ENCODE data around the gene PLA2G15.
A peak's percentile ranks its signal among the peaks of the same experiment; 100 is the strongest.

Gene PLA2G15

DNA sequence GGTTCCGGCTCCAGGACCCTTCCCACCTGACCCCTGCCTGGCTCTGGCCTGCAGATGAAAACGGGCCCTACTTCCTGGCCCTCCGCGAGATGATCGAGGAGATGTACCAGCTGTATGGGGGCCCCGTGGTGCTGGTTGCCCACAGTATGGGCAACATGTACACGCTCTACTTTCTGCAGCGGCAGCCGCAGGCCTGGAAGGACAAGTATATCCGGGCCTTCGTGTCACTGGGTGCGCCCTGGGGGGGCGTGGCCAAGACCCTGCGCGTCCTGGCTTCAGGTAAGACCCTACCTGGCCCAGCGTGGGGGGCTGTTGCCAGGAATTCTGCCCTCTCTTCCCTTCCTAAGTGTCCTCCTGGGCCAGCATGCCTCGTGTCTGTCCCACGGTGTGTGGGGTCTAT, 10.5 kb downstream of the PLA2G15 start:
- Mint-ChIP-seq H3K36me3 (peaks cover 2% of the 10 kb centered on the region), H3K9me3 (ENCODE audit: low read depth) (no peaks in the 10 kb centered on the region), H3K27ac (no peak overlapping the region), H3K4me3 (no peak overlapping the region), H3K4me1 (ENCODE audit: low read depth) (no peaks in the 10 kb centered on the region), H3K27me3 (no peaks in the 10 kb centered on the region)

DNA sequence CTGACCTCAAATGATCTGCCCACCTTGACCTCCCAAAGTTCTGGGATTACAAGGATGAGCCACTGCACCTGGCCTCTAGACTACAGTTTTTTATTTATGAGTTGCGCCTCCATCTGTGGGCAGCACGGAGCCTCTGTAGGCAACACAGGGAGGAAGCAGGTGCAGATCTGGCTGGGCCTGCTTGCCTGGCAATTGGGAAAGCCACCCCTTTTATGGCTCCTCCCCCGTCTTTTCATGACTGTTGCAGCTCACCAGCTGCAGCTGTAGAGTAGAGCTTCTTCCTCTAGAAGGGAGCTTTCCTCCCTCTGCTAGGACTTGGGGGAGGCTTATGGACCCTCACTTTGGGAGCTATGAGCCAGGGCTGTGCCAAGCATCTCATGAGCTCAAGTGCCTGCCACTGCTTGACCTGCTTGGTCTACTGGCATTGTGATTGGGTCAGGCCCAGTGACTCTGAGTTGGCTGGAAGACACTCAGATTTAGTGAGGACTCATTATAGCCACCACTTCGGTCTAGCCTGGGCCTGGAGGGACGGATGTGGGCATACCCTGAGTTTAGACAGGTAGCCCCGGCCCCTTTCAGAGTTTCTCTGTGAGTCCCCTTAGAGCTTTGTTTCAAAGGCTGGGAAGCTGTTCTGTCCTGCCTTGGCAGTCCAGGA, 12.2 kb downstream of the PLA2G15 start:
- H3K4me3 Mint-ChIP-seq: no peak overlapping the region
- no peaks in the 10 kb centered on the region for H3K9me3 Mint-ChIP-seq (ENCODE audit: low read depth)
- no peaks in the 10 kb centered on the region for H3K27me3 Mint-ChIP-seq
- H3K36me3 Mint-ChIP-seq: no peaks in the 10 kb centered on the region
- H3K27ac Mint-ChIP-seq: no peak overlapping the region
- peaks cover 10% of the 10 kb centered on the region for H3K4me1 Mint-ChIP-seq (ENCODE audit: low read depth)

DNA sequence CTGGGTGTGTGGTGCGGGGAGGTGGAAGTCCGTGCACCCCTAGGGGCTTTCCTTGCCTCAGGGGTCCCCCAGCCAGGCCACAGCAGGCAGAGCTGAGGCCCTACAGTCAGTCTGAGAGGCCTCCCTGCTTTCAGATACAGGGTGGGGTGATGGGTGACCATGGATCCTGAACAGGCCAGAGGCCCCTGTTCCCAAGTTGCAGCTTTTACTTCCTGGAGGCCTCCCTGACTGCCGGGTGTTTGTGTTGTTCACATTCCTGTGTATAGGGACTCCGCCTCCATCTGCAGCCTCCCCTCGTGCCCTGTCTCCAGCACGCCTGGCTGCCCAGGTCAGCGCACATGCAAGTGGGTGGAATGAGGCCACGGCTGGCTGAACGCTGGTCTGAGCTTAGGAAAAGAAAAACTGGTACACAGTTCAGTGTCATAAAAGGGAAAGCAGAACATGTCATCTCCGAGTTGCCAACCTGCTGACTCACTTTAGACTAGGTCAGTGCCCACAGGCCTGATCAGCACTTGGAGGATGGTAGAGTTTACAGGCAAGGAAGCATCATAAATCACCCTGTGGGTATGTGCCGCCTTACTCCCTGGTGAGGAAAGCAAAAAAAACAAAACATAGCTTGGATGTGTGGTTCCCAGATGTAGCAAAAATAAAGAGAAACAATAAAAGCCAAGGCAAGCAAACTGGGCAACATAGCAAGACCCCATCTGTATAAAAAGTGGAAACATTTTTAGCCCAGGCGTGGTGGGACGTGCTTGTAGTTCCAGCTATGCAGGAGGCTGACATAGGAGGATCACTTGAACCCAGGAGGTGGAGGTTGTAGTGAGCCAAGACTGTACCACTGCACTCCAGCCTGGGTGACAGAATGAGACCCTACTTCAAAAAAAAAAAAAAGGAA, 13.0 kb downstream of the PLA2G15 start:
- H3K36me3 Mint-ChIP-seq: no peaks in the 10 kb centered on the region
- no peaks in the 10 kb centered on the region for H3K27me3 Mint-ChIP-seq
- H3K27ac Mint-ChIP-seq: no peak overlapping the region
- H3K4me1 Mint-ChIP-seq (ENCODE audit: low read depth): peaks cover 14% of the 10 kb centered on the region
- H3K4me3 Mint-ChIP-seq: no peak overlapping the region
- no peaks in the 10 kb centered on the region for H3K9me3 Mint-ChIP-seq (ENCODE audit: low read depth)

DNA sequence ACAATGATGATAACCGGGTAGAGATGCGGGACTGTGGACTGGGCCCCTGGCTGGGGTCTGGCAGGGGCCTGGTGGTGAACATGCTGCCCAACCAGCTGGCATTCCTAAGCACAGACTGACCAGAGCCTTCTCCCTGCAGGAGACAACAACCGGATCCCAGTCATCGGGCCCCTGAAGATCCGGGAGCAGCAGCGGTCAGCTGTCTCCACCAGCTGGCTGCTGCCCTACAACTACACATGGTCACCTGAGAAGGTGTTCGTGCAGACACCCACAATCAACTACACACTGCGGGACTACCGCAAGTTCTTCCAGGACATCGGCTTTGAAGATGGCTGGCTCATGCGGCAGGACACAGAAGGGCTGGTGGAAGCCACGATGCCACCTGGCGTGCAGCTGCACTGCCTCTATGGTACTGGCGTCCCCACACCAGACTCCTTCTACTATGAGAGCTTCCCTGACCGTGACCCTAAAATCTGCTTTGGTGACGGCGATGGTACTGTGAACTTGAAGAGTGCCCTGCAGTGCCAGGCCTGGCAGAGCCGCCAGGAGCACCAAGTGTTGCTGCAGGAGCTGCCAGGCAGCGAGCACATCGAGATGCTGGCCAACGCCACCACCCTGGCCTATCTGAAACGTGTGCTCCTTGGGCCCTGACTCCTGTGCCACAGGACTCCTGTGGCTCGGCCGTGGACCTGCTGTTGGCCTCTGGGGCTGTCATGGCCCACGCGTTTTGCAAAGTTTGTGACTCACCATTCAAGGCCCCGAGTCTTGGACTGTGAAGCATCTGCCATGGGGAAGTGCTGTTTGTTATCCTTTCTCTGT, 14.0 kb downstream of the PLA2G15 start:
- Mint-ChIP-seq H3K27me3 (no peaks in the 10 kb centered on the region), H3K27ac (no peak overlapping the region), H3K36me3 (no peaks in the 10 kb centered on the region), H3K9me3 (ENCODE audit: low read depth) (no peaks in the 10 kb centered on the region), H3K4me1 (ENCODE audit: low read depth) (peaks cover 22% of the 10 kb centered on the region), H3K4me3 (no peak overlapping the region)

DNA sequence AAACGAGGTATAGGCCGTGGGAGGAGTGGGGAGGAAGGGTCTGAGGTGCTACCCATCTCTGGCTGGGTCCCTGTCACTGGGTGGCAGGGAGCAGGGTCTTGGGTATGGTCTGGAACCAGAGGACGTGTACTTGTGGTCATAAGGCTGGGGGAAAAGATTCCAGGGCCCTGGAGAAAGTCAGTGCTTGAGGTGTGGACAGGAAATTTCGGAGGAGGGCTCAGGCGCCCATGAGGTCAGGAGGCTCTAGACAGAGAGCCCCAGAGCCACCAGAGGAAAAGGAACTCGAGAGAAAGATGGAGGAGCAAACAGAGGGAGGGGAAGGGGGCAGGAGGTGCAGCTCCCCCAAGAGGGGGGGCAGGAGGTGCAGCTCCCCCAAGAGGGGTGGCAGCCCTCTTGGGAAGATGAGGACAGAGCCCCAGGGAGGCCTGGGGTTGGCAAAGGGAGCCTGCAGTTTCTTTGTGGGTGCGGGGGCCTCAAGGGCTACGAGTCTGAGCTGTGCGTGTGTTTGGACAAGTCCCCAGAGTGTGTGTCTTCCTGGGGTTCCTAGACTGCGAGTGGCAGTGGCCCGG, 18.5 kb downstream of the PLA2G15 start:
- no peaks in the 10 kb centered on the region for H3K9me3 Mint-ChIP-seq (ENCODE audit: low read depth)
- peaks cover 47% of the 10 kb centered on the region for H3K4me1 Mint-ChIP-seq (ENCODE audit: low read depth)
- no peaks in the 10 kb centered on the region for H3K27me3 Mint-ChIP-seq
- peak overlapping the region; percentile 94 for H3K4me3 Mint-ChIP-seq
- peaks cover 2% of the 10 kb centered on the region for H3K36me3 Mint-ChIP-seq
- H3K27ac Mint-ChIP-seq: peak overlapping the region; percentile 98

DNA sequence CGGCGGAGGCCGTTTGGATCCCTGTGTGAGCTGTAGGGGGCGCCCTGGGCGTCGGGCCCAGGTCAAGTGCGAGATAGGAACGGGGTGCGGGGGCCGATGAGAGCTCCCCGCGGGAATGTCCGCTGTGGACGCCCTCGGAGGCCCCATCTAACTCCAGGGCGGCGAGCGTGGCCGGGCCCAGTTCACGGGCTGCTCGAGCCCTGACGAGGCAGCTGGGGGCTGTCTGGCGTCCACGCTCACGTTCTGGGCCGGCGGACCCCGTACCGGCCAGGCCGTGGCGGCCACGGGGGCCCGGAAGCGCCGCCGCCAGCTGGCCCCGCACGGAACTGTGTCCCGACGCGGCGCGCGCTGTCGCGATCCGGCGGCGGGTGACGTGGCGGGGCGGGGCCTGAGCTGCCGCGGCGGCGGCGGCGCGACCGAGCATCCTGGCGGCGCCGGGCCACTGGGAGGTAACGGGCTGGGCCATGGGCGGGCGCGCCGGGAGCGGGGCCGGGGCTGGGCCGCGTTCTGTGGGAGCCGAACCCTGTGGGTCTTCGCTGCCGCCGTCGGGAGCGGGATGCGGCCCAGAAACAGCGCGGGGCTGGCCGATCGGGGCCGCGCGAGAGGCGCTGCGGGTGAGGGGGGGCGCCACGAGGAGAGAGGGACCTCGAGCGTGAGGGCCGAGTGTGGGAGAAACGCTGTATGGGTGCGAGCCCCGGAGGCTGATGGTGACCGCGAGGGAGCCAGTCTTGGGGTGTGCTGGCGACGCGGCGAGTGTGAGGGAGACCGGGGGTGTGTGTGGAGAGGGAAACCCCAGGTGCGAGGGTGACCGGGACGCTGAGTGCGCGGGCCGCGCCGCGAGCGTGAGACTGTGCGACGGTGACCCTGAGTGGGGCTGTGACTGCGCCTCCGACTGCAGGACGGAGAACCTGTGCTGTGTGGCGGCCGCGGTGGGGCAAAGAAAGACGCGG, 19.2 kb downstream of the PLA2G15 start, which contains the start of gene SLC7A6:
SLC7A6 (plus strand) TSS at position 399 of the 950 bp plus-strand sequence. CDS start 10,201 bp downstream, outside the sequence.
- Mint-ChIP-seq H3K4me1 (ENCODE audit: low read depth) (peaks cover 53% of the 10 kb centered on the region), H3K9me3 (ENCODE audit: low read depth) (no peaks in the 10 kb centered on the region), H3K4me3 (peak within 1 kb of the TSS; percentile 94), H3K27ac (peak within 1 kb of the TSS; percentile 98), H3K27me3 (no peaks in the 10 kb centered on the region), H3K36me3 (peaks cover 6% of the 10 kb centered on the region)

DNA sequence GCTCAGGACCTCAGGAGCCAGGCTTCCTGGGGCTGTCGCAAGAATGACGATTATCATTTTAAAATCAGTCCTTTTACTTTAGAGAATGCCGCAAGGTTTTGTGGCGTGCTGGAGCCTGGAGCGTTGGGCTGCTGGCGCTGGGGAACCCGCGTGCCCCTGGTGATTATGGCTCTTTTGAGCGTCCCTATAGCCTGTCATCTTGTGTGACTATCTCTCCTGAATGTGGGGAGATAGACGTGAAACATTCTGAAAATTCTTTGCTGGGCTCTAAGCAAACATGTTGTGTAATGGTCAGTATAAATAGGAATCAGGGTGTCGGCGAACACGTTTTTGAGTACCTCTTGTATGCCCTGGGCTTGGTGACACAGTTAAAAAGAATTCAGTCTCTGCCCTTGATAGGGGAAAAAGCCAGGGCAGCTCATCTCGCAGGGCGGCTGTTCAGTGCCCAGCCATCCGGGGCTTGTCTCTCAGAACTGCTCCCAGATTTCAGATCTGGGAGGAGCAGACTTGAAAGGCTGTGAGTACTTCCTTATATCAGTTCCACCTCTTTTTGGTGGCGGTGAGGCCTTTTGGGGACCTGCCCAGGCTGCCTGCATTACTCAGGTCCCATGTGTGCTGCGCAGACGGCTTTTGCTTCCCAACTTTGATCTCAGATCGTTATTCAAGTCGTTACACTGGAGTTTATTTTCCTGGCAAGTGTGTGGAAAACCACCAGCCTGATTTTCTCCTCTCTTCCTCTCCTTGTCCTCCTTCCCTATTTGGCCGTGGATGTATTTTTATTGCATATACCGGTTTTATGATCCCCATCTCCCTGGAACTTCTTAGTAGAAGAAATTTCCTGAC, 20.1 kb downstream of the PLA2G15 start:
- peaks cover 6% of the 10 kb centered on the region for H3K36me3 Mint-ChIP-seq
- H3K9me3 Mint-ChIP-seq (ENCODE audit: low read depth): no peaks in the 10 kb centered on the region
- H3K4me3 Mint-ChIP-seq: peak overlapping the region; percentile 94
- peaks cover 62% of the 10 kb centered on the region for H3K4me1 Mint-ChIP-seq (ENCODE audit: low read depth)
- H3K27me3 Mint-ChIP-seq: no peaks in the 10 kb centered on the region
- H3K27ac Mint-ChIP-seq: peak overlapping the region; percentile 95

DNA sequence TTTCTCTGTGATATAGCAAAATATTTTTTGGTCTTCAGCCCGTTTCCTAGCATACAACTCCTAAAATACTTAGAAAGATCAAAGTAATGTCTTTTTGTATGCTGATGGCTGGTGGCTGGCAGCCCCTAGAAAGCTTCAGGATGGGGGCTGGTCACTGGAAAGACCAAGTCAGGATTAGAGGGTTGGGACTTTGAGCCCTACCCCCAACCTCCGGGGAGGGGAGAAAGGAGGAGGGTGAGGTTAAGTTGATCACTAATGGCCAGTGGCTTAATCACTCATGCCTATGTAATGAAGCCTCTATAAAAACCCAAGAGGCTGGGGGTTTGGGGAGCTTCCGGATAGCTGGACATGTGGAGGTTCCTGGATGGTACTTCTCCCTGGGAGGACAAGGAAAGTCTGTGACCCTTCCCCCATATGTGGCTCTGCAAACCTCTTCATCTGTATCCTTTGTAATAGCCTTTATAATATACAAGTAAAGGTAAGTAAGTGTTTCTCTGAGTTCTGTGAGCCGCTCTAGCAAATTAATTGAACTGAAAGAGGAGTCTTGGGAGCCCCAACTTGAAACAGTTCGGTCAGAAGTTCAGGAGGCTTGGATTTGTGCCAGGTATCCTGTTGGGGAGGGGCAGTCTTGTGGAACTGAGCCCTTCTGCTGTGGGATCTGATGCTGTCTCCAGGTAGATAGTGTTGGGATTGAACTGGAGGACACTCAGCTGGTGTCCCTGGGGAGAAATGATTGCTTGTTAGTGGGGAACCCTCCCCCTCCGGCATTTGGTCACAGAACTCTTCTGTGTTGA, 22.6 kb downstream of the PLA2G15 start:
- Mint-ChIP-seq H3K27ac (peak overlapping the region; percentile 89), H3K4me1 (ENCODE audit: low read depth) (peaks cover 73% of the 10 kb centered on the region), H3K27me3 (no peaks in the 10 kb centered on the region), H3K9me3 (ENCODE audit: low read depth) (no peaks in the 10 kb centered on the region), H3K36me3 (peaks cover 9% of the 10 kb centered on the region), H3K4me3 (peak overlapping the region; percentile 74)

DNA sequence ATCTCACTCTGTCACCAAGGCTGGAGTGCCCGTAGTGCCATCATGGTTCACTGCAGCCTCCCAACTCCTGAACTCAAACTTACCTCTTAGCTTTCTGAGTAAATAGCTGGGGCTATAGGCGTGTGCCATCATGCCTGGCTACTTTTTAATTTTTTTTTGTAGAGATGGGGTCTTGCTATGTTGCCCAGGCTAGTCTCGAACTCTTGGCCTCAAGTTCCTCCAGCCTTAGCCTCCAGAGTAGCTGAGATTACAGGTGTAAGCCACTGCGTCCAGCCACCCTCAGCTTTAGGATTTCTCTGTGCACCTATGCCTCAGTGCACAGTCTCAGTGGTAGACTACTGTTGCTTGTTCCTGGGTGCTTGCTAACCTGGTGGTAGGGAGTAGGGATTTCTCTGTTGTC, 24.6 kb downstream of the PLA2G15 start:
- Mint-ChIP-seq H3K27ac (peak overlapping the region; percentile 72), H3K4me3 (peak overlapping the region; percentile 74), H3K27me3 (no peaks in the 10 kb centered on the region), H3K4me1 (ENCODE audit: low read depth) (peaks cover 83% of the 10 kb centered on the region), H3K36me3 (peaks cover 11% of the 10 kb centered on the region), H3K9me3 (ENCODE audit: low read depth) (no peaks in the 10 kb centered on the region)

DNA sequence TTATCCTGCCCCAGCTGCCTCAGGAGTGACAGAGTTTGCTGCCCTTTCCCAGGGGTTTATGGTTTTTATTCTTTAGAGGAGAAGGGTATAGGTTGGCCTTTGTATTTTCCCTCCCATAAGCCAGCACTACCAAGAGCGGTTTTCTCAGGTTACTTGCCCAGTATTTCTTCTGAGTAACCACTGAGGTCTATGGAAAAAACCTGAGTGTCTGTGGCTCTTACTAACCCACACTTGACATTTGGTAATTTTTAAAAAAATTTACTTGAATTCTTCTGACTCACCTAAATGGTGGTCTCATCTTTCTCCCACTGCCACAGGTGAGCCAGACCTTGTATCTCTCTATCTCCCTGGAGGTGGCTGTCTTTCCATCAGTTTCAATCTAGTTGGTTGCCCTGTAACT, 25.2 kb downstream of the PLA2G15 start:
- Mint-ChIP-seq H3K4me1 (ENCODE audit: low read depth) (peaks cover 86% of the 10 kb centered on the region), H3K36me3 (peaks cover 11% of the 10 kb centered on the region), H3K27me3 (no peaks in the 10 kb centered on the region), H3K9me3 (ENCODE audit: low read depth) (no peaks in the 10 kb centered on the region), H3K4me3 (peak overlapping the region; percentile 68), H3K27ac (peak overlapping the region; percentile 72)

DNA sequence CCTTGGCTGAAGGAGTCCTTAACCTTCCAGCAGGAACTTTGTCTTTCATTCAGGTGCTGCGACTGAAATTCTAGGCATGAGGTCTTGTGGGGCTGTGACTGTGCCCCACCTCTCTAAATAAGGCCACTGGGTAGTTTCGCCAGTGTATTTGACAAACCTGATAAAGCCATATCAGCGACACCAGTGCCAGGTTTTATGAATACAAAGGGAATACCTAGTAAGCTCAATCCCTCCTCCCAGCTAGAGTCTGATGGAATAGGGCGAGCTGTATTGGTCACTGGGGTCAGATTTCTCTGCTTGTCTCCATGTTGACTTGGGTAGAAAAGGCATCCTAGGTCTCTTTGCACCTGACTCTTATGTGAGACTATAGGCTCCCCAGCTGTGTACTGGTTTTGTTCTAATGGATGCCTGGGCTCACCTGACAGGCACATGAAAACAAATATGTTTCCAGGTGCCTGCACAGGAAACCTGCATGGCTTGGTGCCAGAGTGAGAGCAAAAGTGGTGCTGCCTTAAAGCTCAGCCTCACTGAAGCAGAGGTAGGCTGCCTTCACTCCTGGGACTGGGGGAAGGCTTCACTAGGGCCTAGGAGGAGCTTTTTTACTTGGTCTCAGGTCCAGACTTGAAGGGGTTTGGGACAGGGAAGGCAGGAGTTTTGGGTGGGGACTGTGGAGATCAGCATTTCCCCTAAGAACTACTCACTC, 27.5 kb downstream of the PLA2G15 start:
- peak overlapping the region; percentile 95 for H3K27ac Mint-ChIP-seq
- peak overlapping the region; percentile 81 for H3K4me3 Mint-ChIP-seq
- peaks cover 86% of the 10 kb centered on the region for H3K4me1 Mint-ChIP-seq (ENCODE audit: low read depth)
- H3K27me3 Mint-ChIP-seq: no peaks in the 10 kb centered on the region
- H3K9me3 Mint-ChIP-seq (ENCODE audit: low read depth): no peaks in the 10 kb centered on the region
- H3K36me3 Mint-ChIP-seq: peaks cover 9% of the 10 kb centered on the region

DNA sequence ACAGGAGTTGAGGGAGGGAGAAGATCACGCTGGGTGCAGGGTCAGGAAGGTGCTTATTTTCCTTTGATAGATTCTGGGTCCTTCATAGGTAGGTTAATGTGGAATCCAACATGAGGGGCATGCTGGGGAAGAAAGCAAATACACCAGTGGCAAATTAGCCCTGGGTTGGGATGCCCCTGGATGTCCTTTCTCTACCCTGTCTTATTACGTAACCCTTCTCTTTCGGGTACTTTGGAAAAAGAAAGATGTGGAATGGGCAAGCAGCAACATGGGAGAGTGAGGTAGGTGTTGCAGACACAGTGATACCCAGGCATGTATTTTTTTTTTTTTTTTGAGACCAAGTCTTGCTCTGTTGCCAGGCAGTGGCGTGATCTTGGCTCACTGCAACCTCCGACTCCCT, 28.3 kb downstream of the PLA2G15 start:
- peaks cover 9% of the 10 kb centered on the region for H3K36me3 Mint-ChIP-seq
- peaks cover 78% of the 10 kb centered on the region for H3K4me1 Mint-ChIP-seq (ENCODE audit: low read depth)
- H3K27me3 Mint-ChIP-seq: no peaks in the 10 kb centered on the region
- no peaks in the 10 kb centered on the region for H3K9me3 Mint-ChIP-seq (ENCODE audit: low read depth)
- H3K27ac Mint-ChIP-seq: peak overlapping the region; percentile 95
- H3K4me3 Mint-ChIP-seq: peak overlapping the region; percentile 81
